ENCODE measurements around the gene NABP1. TPM values are rescaled to one million over a fixed set of nuclear protein-coding genes. Genes with fewer than 3 reads are reported as not detected.

Gene NABP1
- total RNA-seq, 1 experiment from 2014 or later = 3.2 TPM

DNA sequence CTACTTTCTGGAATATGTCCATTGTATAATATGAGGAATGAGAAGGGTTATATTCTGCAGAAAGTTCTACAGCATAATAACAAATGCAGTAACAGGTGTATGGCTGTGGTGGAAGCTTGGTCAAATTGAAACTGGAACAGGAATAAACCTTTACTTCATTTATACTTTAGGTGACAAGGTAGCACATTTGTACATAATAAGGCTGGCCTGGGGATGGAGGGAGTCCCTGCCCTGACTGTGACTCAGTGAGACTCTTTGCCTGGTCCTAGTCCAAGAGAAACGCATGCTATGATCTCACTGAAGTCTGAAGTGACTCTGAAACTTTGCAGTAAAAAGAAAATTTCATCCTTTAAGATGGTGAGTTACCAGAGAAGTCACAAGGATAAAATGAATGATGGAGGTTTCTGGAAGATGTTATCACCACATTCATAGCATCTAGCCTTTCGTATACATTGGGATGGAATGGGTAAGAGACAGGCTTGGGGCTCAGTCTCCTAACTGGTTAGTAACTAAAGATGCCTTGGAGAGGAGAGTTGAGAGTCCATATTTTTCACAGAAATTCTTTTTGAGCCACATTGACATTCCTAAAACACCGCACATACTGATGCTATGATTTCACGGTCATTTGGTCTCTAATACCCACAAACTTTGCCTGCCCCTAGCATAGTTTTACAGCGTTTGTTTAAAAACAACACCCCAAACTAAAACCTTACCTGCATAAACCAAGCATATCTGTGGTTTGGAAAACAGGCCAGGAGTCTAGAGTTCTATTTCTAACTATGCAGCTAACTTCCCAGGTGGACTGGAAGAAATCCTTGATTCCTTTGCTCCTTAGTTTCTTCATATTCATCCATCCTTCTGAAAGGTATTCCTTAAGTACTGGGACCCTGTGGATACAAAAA lies 42.4 kb upstream of the NABP1 start:
- Mint-ChIP-seq H3K27ac (no peak overlapping the region), H3K27me3 (ENCODE audit: low read depth) (no peaks in the 10 kb centered on the region), H3K4me3 (no peak overlapping the region), H3K36me3 (ENCODE audit: insufficient read depth in 1 of 3, low read depth in 3 of 3) (no peaks in the 10 kb centered on the region), H3K4me1 (peaks cover 16 to 19% of the 10 kb centered on the region in 2 experiments), H3K9me3 (no peaks in the 10 kb centered on the region)
- Histone ChIP-seq H2AFZ (ENCODE audit: low read length) (no peak overlapping the region), H4K20me1 (ENCODE audit: control insufficient read depth, insufficient read depth, insufficient read length) (no peaks in the 10 kb centered on the region), H2BK5ac (ENCODE audit: insufficient read length, low read length) (no peak overlapping the region), H3K4me2 (ENCODE audit: insufficient read depth, insufficient read length, low read length) (no peak overlapping the region), H3K14ac (ENCODE audit: insufficient read depth, low read length) (no peak overlapping the region), H3K23ac (ENCODE audit: insufficient read length, low read depth, low read length) (no peak overlapping the region), H2BK20ac (ENCODE audit: low read depth, low read length, poor library complexity, severe bottlenecking) (no peak overlapping the region), H2BK12ac (ENCODE audit: insufficient read length, low read depth, low read length) (no peak overlapping the region), H3K79me1 (ENCODE audit: insufficient read depth, low read depth, low read length, poor library complexity, severe bottlenecking) (no peaks in the 10 kb centered on the region), H3K79me2 (ENCODE audit: insufficient read depth, low read length) (no peaks in the 10 kb centered on the region), H4K8ac (replicated peaks; ENCODE audit: insufficient read length, low read depth, low read length) (no peak overlapping the region), H3K27ac (ENCODE audit: insufficient read length, low read depth, low read length) (no peak overlapping the region), H2BK15ac (ENCODE audit: low read depth, low read length) (no peak overlapping the region), H3K23me2 (ENCODE audit: insufficient read length, low read depth, low read length, poor library complexity, severe bottlenecking) (no peaks in the 10 kb centered on the region), H3K4me1 (ENCODE audit: insufficient read depth, low read length) (peaks cover 8% of the 10 kb centered on the region), H4K91ac (ENCODE audit: insufficient read length, low read depth, low read length) (no peak overlapping the region), H3T11ph (ENCODE audit: low read length) (no peak overlapping the region), H3K9me3 (ENCODE audit: control insufficient read depth, low read depth, low read length) (no peaks in the 10 kb centered on the region), H2BK120ac (ENCODE audit: low read depth, low read length, poor library complexity, severe bottlenecking) (no peak overlapping the region), H4K5ac (ENCODE audit: insufficient read length, low read depth, low read length) (no peak overlapping the region), H3K27me3 (ENCODE audit: insufficient read depth, low read length) (no peaks in the 10 kb centered on the region), H3K9ac (ENCODE audit: extremely low read depth, insufficient read length, low read length) (no peak overlapping the region), H3K56ac (ENCODE audit: insufficient read length, low read depth, low read length) (no peak overlapping the region), H2AK5ac (ENCODE audit: insufficient read length, low read length) (no peak overlapping the region), H3K18ac (ENCODE audit: insufficient read length, low read depth, low read length) (no peak overlapping the region), H3K4ac (ENCODE audit: low read depth, low read length) (no peak overlapping the region)
- DNase-seq = no peak
- TF ChIP-seq, protein P1, sequence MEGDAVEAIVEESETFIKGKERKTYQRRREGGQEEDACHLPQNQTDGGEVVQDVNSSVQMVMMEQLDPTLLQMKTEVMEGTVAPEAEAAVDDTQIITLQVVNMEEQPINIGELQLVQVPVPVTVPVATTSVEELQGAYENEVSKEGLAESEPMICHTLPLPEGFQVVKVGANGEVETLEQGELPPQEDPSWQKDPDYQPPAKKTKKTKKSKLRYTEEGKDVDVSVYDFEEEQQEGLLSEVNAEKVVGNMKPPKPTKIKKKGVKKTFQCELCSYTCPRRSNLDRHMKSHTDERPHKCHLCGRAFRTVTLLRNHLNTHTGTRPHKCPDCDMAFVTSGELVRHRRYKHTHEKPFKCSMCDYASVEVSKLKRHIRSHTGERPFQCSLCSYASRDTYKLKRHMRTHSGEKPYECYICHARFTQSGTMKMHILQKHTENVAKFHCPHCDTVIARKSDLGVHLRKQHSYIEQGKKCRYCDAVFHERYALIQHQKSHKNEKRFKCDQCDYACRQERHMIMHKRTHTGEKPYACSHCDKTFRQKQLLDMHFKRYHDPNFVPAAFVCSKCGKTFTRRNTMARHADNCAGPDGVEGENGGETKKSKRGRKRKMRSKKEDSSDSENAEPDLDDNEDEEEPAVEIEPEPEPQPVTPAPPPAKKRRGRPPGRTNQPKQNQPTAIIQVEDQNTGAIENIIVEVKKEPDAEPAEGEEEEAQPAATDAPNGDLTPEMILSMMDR (conservative IDR thresholded peaks at IDR 0.05) = no peak
- WGBS (ENCODE audit: extremely low coverage, insufficient read length, low lambda C conversion rate) = no CpG with 5 or more reads among the region's 5 CpGs

All from H9 (cell line).